ENCODE measurements around the gene PTEN.
A peak's percentile ranks its signal among the peaks of the same experiment; 100 is the strongest.
"Not testable (repeated sequence)": the region's sequence is repeated elsewhere in the genome, so short reads cannot be mapped to it uniquely, and the experiment has no call there.

The PTEN gene

DNA sequence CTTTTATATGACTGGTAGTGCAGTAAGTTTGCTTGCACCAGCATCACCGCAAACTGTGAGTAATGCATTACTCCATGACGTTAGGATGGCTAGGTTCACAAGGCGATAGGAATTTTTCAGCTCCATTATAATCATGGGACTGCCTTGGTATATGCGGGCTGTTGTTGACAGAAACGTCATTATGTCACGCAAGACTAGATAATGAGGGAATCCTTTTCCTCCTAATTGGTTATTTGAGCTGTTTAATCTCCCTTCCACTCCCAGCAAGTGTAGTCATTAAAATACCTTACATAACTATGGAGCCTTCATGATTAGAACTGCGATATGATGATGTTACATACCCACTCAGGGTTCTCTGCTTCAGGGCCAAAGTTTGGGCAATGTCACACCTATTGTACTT lies 17.4 kb upstream of the PTEN start:
- no peak for DNase-seq

DNA sequence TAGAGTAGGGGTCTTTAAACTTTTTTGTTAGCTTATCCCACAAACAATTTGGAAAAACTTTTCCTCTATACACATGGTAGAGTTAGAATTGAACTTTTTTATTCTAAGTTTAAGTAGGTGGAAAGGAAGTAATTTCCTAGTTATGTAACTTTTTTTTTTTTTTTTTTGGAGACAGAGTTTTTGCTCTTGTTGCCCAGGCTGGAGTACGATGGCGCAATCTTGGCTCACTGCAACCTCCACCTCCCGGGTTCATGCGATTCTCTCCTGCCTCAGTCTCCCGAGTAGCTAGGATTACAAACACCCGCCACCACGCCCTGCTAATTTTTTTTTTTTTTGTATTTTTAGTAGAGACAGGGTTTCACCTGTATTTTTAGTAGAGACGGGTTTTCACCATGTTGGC lies 16.7 kb upstream of the PTEN start:
- DNase-seq: not testable (repeated sequence)

- DNase-seq: no peak
These were observed 15.9 kb upstream of the PTEN start for GRCh38 chr10:87847550-87847949.

GRCh38 chr10:87849001-87849400 lies 14.4 kb upstream of the PTEN start:
- DNase-seq: no peak

- DNase-seq: no peak
These were observed 12.7 kb upstream of the PTEN start for GRCh38 chr10:87850742-87851205.

- DNase-seq: no peak
These were observed 11.3 kb upstream of the PTEN start for GRCh38 chr10:87852089-87852488.

GRCh38 chr10:87855247-87855646 lies 8.2 kb upstream of the PTEN start:
- not testable (repeated sequence) for DNase-seq

DNA sequence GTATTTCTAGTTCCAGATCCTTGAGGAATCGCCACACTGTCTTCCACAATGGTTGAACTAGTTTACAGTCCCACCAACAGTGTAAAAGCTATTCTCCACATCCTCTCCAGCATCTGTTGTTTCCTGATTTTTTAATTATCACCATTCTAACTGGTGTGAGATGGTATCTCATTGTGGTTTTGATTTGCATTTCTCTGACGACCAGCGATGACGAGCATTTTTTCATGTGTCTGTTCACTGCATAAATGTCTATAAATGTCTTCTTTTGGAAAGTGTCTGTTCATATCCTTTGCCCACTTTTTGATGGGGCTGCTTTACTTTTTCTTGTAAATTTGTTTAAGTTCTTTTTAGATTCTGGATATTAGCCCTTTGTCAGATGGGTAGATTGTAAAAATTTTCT lies 7.8 kb upstream of the PTEN start:
- DNase-seq: not testable (repeated sequence)

DNA sequence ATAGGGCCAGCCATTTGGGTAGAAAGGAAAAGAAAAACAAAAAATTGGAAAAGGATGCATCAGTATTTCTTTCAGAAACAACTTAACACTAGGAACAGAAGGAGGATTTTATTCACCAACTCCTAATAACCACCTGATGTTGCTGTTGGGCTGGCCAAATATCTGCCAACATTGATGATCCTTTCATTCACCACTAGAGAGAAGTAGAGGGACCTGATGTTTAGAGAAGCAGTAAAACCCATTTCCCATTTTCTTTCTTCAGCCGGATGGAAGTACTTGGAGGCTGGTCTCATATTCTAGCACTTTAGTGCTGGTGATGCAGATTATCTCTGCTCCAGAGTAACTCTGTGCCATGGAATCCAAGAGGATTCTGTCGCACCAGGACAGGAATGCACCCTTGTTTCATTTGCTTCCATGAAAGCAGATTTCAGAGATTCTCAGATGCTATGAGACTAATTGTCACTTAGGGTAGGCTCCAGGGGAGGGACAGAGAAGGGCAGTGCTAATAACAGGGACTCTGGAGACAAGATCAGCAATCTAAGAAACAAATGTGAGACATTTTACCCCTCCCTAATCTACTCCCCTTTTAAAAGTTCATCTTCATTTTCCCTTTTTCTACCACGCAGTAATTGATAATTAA lies 3.1 kb upstream of the PTEN start:
- DNase-seq: no peak

GRCh38 chr10:87860816-87861403 lies 2.5 kb upstream of the PTEN start:
- DNase-seq: no peak

- DNase-seq: no peak
These were observed 1.9 kb upstream of the PTEN start for GRCh38 chr10:87861566-87861952.

DNA sequence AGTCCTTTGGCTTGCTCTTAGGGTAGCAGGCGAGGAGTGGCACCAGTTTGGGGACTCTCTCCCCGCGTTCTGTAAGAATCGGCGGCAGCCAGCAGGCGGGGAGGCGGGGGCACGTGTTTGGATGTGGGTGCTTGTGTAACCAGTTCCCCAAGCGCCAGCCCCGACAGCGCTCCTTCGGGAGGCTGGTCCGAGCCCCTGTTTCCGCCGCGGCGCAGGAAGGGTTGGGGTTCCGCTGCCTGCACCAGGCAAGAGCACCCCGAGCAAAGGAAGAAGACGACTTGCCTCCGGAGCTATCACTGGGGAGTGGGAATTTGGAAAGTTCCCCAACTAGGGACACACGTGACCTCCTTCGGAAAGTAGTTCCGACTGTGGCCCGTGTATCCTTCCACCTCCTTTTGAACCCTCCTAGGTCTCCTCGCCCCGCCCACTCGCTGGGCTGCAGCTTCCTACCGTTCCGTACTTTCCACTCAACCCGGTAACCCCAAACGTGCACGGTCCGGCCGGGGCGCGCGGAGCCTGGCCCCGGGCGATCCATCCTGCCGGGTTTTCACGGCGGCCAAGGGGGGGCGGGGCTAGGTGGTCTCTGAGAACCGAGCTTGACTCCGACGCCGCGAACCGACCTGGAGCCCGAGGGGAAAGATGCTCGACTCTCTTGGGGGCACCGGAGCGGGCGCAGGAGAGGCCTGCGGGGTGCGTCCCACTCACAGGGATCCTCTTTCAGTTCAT lies 1.3 kb upstream of the PTEN start:
- peak; percentile 90 for DNase-seq

GRCh38 chr10:87862679-87863052 lies 759 bp upstream of the PTEN start:
- DNase-seq: no peak

GRCh38 chr10:87863951-87864495 lies 598 bp downstream of the PTEN start:
- DNase-seq: not testable (repeated sequence)

DNA sequence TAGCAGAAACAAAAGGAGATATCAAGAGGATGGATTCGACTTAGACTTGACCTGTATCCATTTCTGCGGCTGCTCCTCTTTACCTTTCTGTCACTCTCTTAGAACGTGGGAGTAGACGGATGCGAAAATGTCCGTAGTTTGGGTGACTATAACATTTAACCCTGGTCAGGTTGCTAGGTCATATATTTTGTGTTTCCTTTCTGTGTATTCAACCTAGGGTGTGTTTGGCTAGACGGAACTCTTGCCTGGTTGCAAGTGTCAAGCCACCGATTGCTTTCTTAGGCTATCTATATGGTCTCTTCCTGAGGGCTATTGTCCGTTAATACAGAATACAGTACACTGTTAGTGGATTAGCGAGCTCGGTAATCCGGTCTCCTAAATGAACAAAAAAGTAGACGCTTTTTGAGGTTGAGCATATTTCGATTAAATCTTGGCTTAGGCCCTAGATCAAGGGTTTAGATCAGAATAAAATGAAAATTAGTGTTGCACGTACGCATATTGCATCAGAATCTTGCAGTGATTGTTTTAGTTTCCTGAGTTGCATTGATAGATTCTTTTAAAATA lies 1.2 kb downstream of the PTEN start:
- DNase-seq: no peak

- no peak for DNase-seq
These were observed 1.9 kb downstream of the PTEN start for GRCh38 chr10:87865241-87865881.

DNA sequence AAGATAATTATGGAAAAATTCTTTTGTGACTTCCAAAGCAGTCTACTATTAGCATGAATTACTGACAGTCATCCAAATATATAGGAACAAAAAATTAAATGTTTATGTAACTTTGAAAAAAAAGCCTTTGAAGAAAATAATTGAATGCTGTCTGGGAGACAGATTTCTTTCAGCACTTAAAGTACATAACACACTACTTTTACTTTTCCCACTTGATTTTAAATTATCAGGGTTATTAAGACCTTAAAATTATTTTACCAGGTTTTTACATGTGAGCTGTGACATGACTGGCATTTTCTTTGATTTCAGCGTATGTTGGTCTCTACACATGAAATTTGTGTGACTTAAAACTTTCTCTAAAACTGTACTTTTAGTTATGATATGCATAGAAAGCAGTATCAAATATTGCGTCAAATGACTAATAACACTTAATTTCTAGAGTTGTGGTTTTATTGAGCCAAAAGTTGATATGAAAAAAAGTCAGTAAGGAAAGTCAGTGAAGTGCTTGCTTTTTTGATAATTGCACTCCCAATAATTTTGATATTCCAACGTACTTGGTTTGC lies 3.1 kb downstream of the PTEN start:
- DNase-seq: no peak

- DNase-seq: no peak
These were observed 4.0 kb downstream of the PTEN start for GRCh38 chr10:87867453-87867852.

DNA sequence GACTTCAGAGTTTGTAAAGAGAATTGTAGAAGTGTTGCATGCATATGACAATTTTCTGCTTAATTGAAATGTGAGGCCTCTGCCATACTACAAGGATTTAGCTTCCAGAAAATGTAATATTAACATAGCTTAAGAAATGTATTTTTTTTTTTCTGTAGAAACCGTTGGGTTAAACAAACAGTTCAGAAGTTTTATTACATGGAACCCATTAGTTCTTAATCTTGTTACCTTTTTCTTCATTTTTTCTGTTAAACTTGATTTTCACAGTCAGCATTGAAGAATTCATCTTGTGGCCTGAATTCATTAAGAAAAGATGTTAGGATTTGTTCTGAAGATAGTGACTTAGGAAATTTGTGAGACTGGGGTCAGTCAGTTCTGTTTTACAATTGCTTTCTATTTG lies 4.9 kb downstream of the PTEN start:
- DNase-seq: no peak

- not testable (repeated sequence) for DNase-seq
These were observed 5.7 kb downstream of the PTEN start for GRCh38 chr10:87869139-87869538.

- no peak for DNase-seq
These were observed 6.5 kb downstream of the PTEN start for GRCh38 chr10:87869773-87870551.

- no peak for DNase-seq
These were observed 9.4 kb downstream of the PTEN start for GRCh38 chr10:87872828-87873227.
